ENCODE measurements around the gene BRF1.

DNA sequence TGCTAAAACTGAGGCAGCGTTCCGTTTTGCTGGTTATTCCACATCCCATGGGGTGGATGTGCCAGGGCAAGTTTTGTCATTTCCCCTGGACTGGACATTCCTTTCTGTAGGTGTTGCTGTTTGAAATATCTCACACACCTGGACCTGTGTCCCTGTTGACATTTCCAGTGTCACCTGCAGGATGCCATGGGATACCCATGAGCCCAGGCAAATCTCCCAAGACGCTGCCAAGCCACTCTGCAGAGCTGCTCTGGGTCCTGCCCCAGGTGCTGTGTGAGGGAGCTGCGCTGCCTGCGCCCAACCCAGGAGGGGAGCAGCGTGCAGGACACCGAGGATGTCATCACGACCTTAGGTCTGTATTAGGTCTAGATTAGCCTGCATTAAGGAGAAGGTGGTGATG, 8.6 kb upstream of the BRF1 start:
- TF ChIP-seq CTCF (IDR thresholded peaks at IDR 0.05): no peak
- TF ChIP-seq EP300 (IDR thresholded peaks at IDR 0.05): no peak
- no peak for TF ChIP-seq POLR2A (IDR thresholded peaks at IDR 0.05)

All from ovary (tissue), 3 donors.